HG03460 (cell line): ENCODE data around the gene CCT3.
"Not testable (repeated sequence)": the region's sequence is repeated elsewhere in the genome, so short reads cannot be mapped to it uniquely, and the experiment has no call there.

ENCODE experiments used
- ATAC-seq: cut with Tn5 transposase; IDR thresholded peaks from one replicate; pipeline ENCODE4 v1.9.1; 2021; ENCODE audit not compliant: unreplicated experiment

CCT3 gene

DNA sequence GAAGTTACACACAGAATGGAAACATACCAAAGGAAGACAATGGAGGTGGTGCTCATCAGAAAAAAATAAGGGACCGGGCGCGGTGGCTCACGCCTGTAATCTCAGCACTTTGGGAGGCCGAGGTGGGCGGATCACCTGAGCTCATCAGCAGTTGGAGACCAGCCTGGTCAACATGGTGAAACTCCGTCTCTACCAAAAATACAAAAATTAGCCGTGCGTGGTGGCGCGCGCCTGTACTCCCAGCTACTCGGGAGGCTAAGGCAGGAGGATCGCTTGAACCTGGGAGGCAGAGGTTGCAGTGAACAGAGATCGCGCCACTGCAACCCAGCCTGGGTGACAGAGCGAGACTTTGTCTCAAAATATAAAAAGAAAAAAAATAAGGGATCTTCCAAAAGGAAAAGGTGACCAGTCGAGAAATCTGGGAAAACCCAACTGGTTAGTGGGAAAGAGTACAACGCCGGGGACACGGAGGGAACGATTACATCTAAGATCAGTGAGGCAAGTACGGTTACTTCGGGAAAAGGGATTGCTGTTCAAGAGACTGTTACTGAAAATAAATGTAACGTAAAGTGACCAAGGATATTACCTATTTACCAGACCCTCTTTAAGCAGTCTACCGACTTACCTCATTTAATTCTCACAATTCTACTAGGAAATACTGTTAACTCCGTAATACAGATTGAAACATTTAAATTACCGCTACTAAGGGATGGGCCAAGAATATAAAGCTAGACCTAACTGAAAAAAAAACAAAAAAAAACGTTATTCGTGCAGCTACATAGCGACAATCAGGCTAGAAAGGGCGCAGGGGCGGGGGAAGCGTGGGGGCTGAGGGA is 822 bp downstream of the CCT3 start:
- no peak for ATAC-seq

DNA sequence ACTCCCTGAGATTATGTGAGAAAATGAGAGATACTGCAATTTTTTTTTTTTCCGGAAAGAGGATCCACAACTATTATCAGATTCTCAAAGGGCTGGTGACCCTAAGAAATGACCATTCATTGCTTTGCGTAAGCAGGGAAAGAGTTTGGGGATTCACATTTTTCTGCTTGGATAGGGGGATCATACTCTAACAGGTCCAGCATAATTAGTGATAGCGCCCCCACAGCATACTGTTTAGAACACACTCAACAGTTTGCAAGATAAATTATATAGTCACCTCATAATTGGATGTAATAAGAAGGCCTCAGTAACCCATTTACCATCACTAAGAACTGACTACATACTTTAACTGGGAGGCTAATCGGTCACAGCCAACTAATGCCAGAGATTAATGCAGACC is 1.9 kb downstream of the CCT3 start:
- ATAC-seq, result no peak

GRCh38 chr1:156323179-156323578 is 14.9 kb downstream of the CCT3 start:
- not testable (repeated sequence) for ATAC-seq

DNA sequence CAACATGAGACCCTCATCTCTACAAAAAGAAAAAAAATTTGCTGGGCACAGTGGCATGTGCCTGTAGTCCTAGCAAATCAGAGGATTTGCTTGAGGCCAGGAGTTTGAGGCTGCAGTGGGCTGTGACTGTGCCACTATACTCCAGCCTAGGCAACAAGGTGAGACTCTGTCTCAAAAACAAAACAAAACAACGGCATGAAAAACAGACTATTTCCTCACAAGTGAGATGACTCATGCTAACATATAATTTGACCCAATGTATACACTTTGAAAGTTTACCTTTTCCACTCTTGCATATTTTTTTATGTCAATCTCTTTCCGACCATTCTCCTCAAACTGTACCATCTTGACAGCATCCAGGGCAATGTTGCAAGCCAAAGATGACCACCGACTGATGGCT is 17.5 kb downstream of the CCT3 start:
- ATAC-seq, result no peak

DNA sequence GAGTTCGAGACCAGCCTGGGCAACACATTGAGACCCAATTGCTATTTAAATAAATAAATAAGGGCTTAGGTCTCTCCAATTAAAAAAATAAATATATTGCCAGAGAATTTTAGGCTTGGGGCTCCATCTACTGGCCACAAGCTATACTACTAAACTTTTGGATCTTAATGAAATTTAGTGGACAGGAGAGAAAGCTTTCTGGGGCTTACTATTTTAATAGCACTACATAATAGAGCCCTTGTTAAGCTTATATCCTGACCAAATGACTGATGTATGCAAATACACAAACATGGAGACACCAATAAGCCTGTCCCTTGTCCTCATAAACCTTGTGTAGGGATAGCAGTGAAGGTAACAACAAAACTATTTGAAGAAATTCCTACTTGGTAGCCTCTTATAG is 18.4 kb downstream of the CCT3 start:
- no peak for ATAC-seq

DNA sequence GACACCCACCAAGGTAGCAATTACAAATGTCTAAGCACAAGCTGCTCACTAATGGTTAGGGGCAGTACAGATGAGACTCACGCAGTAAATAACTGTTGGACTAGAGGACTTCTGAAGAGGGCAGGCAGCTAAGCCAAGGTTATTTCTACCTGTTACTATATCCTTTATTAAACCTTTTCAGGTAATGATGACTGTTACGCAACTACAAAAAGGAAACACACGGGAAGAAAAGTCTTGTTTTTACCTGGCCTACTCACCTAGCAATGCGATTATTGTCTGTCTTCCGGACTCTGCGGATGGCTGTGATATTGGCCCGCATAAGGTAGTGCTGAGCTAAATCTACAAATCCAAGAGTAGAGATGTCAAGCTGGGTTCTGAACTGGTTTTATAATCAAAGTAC is 21.2 kb downstream of the CCT3 start:
- no peak for ATAC-seq

GRCh38 chr1:156310962-156311361 is 27.1 kb downstream of the CCT3 start:
- ATAC-seq, result no peak

DNA sequence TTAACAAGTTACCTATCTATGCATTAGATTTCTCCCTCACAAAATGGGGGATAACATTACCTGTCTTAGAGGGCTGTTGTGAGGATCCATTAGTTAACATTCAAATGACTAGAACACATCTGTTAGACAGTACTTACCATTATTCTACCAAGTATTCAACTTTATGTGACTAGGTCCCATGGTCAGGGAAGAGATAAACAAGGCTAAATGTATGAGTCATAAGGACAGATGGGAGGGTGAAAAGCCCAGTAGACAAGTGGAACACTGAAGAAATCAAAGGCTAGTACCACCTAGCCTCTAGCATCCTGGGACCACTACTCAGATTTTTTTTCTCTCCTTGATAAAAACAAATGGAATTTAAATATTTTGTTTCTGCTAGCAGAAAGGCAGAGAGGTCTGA is 30.0 kb downstream of the CCT3 start:
- ATAC-seq, result no peak

- no peak for ATAC-seq
These were observed 32.9 kb downstream of the CCT3 start for GRCh38 chr1:156305215-156305614.

GRCh38 chr1:156303241-156303640 is 34.9 kb downstream of the CCT3 start:
- no peak for ATAC-seq

DNA sequence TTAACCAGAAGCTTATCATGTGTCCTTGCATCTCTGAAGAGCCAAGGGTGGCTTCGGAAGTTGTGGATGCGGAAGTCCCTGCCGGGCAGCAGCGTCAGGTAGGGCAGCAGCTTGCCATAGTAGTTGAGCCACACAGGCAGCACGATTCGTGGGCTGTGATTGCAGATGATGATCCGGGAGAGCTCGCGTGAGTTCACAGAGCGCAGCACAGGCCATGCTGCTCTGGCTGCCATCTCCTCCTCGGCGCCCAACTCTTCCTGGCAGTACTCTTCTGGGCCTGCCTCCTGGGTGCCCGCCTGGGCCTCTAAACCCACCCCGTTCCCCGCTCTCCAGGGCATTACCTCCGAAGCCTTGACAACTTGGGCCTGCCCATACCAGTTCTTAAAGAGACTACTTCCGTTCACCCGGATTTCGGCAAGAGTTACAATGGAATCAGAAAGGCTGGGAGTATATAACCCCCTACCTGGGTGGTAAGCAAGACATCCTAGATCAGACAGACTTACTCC is 39.2 kb downstream of the CCT3 start, which contains the start of gene VHLL:
TSS of gene VHLL (minus strand) at position 456 of the 506 bp plus-strand sequence. CDS start at position 338, 118 bp downstream.
- no peak for ATAC-seq

DNA sequence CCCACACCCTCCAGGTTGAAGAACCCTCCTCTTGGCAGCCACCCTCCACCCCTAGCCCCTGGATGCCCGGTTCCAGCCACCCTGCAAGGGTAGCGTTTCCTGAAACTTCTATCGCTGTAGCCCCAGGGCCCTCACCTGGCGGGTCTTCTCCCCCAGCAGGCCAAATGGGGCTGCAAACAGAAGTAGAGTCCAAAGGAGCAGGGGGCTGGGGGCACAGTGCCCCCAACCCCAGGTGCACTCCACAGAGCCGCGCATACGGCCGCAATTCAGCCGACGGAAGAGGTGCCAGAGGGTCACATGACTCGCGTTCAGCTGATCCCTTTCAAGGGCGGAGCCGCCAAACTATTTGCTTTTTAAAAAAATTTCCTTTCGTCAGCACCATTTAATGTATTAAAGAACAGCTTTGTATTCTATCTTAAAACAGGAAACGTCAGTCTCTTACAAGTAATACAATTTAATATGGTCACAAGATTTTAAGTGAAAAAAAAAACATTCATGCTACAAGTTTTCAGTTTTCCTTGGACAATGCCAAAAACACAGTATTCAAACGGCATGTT is 42.6 kb downstream of the CCT3 start, which contains the start of gene GLMP:
TSS of gene GLMP (minus strand) at position 289 of the 557 bp plus-strand sequence. CDS start at position 255, 34 bp downstream.
- ATAC-seq, result no peak

DNA sequence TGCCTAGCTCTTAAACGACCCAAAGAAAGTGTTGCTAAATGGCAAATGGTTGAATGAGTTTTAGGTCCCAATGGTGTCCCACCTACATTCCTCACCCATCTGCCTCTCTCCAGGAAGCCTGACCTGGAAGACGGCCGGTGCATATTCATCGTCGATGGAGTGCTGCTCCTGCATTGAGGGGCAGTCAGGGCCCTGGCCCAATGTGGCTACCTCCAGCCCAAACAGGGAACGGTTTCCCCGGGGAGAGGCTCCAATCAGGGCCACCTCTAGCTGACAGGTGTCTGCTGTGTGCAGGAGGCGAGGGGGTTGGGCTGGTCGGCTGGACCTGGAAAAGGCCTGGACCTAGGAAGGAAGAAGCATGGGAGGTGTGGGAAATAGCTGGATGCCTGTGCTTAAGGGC is 44.2 kb downstream of the CCT3 start:
- no peak for ATAC-seq

DNA sequence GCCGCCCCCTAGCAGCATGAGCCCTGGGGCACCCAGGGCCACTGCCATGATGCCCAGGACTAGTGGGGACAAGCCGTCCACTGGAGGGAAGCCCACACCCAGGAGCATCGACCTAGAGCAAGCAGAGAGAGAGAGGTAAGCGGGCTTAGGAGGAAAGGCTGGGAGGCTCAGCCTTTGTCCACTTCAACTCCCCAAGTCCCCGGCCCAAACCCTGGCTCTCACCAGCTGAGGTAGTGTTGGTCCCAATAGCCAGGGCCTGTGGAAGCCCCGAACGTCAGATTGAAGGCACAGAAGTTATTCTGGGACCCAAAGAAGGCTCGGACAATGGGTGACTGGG is 45.0 kb downstream of the CCT3 start:
- no peak for ATAC-seq

DNA sequence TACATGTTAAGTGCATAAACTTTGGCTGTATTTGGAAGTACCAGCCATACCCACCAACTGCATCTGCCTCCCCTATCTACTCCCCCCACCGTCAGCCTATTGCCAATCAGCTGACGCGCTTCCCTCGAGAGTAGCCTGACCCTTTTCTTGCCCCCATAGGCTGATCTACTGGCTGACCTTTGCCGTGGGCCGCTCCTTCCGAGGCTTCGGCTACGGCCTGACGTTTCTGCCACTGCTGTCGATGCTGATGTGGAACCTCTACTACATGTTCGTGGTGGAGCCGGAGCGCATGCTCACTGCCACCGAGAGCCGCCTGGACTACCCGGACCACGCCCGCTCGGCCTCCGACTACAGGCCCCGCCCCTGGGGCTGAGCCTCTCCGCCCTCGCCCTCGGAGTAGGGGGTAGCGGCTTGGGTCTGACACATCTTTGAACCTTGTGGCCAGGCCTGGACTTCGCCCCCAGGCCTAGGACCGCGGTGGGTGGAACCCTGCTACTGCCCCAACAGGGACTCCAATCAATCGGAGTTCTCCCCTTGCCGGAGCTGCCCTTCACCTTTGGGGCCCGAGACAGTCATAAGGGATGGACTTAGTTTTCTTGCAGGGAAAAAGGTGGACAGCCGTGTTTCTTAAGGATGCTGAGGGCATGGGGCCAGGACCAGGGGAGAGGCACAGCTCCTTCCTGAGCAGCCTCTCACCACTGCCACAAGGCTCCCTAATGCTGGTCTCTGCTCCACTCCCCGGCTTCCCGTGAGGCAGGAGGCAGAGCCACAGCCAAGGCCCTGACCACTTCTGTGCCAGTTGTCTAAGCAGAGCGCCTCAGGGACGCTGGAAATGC is 46.6 kb downstream of the CCT3 start:
- ATAC-seq, result no peak

GRCh38 chr1:156289857-156290256 is 48.2 kb downstream of the CCT3 start:
- no peak for ATAC-seq

GRCh38 chr1:156286061-156286460 is 52.0 kb downstream of the CCT3 start:
- ATAC-seq, result no peak

- ATAC-seq, result no peak
These were observed 52.7 kb downstream of the CCT3 start for GRCh38 chr1:156285437-156285836.

DNA sequence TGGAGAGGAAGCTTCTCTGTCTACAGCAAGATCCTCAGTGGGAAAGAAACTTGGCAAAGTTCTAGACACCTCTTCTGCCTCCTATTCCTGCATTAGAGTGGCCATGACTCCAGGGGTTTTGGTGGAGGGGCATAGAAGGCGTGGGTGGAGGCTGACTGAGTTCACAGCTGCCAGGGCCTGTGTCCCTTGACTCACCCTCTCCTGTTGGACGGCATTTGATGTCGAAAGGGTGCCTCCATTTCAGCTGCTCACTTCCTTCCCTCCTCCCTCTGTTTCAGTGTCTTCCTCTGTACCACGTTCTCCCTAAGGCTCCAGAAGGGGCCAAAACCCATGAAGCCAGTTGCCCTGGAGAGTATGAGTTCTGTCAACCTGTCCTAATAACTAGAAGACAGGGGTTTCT is 53.3 kb downstream of the CCT3 start:
- ATAC-seq, result no peak

- no peak for ATAC-seq
These were observed 54.0 kb downstream of the CCT3 start, which contains the start of gene TMEM79 for GRCh38 chr1:156284112-156284511. Gene TMEM79 (plus strand): TSS chr1:156284325. CDS start chr1:156285227, 902 bp downstream.

GRCh38 chr1:156283521-156283920 is 54.6 kb downstream of the CCT3 start:
- ATAC-seq, result no peak
